Hypothalamus (tissue), 51 donors: ENCODE results near the gene ADGRD1.

Experiments used
- DNase-seq, 51 donors: peaks; one replicate each; lab custom pipeline; 2025; lab: John Stamatoyannopoulos, UW

Gene ADGRD1

GRCh38 chr12:131018019-131018620 lies 64.4 kb downstream of the ADGRD1 start:
- no peak for DNase-seq

- DNase-seq = no peak
Measured at GRCh38 chr12:131018808-131019397, 65.2 kb downstream of the ADGRD1 start.

GRCh38 chr12:131020326-131021153 lies 66.8 kb downstream of the ADGRD1 start:
- DNase-seq = no peak

- DNase-seq = peak in 1 of 51 donors; percentile 5
Measured at GRCh38 chr12:131021154-131021541, 67.4 kb downstream of the ADGRD1 start.

GRCh38 chr12:131024026-131024425 lies 70.3 kb downstream of the ADGRD1 start:
- no peak for DNase-seq

GRCh38 chr12:131024721-131025120 lies 71.0 kb downstream of the ADGRD1 start:
- no peak for DNase-seq

- DNase-seq = peak in 2 of 51 donors; percentile 11 to 23
Measured at GRCh38 chr12:131025234-131025633, 71.5 kb downstream of the ADGRD1 start.

- DNase-seq = no peak
Measured at GRCh38 chr12:131025939-131026702, 72.4 kb downstream of the ADGRD1 start.

- DNase-seq = no peak
Measured at GRCh38 chr12:131026754-131027153, 73.0 kb downstream of the ADGRD1 start.

- no peak for DNase-seq
Measured at GRCh38 chr12:131027264-131027663, 73.6 kb downstream of the ADGRD1 start.

GRCh38 chr12:131027876-131028586 lies 74.3 kb downstream of the ADGRD1 start:
- DNase-seq = no peak

GRCh38 chr12:131028587-131029338 lies 75.1 kb downstream of the ADGRD1 start:
- no peak for DNase-seq

- DNase-seq = no peak
Measured at GRCh38 chr12:131030472-131031328, 77.0 kb downstream of the ADGRD1 start.

GRCh38 chr12:131032082-131032750 lies 78.5 kb downstream of the ADGRD1 start:
- no peak for DNase-seq

- DNase-seq = no peak
Measured at GRCh38 chr12:131033486-131033885, 79.8 kb downstream of the ADGRD1 start.

- DNase-seq = no peak
Measured at GRCh38 chr12:131033886-131034482, 80.3 kb downstream of the ADGRD1 start.

- DNase-seq = no peak
Measured at GRCh38 chr12:131034631-131035244, 81.0 kb downstream of the ADGRD1 start.
